Measurements from ENCODE around the gene RNF144A.

GRCh38 chr2:6919901-6920742, 2.9 kb downstream of the RNF144A start:
- TF ChIP-seq CTCF (IDR thresholded peaks at IDR 0.05; ENCODE audit: poor library complexity), result no peak
- TF ChIP-seq EZH2 (IDR thresholded peaks at IDR 0.05; ENCODE audit: borderline replicate concordance), result no peak
- no peak for TF ChIP-seq EZH2phosphoT487 (IDR thresholded peaks at IDR 0.05; ENCODE audit: low read depth, severe bottlenecking, unreplicated experiment)
